Measurements from ENCODE around the gene TSC22D1. TPM values are rescaled to one million over a fixed set of nuclear protein-coding genes. Genes with fewer than 3 reads are reported as not detected.

Gene TSC22D1
- total RNA-seq, 1 experiment from 2014 or later, result 72.5 TPM

GRCh38 chr13:44386913-44387556, 189.1 kb downstream of the TSC22D1 start:
- Mint-ChIP-seq H3K36me3 (no peaks in the 10 kb centered on the region), H3K4me3 (no peak overlapping the region), H3K9me3 (no peaks in the 10 kb centered on the region), H3K4me1 (peaks cover 25% of the 10 kb centered on the region), H3K27ac (no peak overlapping the region), H3K27me3 (ENCODE audit: low read depth) (no peaks in the 10 kb centered on the region)
- CTCF ChIA-PET, result interaction anchor here (0.6 to 1.1 kb wide), 3 partner anchors 13 to 50 kb away, joined by 3 to 4 read pairs (median 3); no protein-coding TSS in a partner anchor
- POLR2A ChIA-PET, result interaction anchor here (1.9 kb wide), 1 partner anchor 50 kb away, joined by 6 read pairs; no protein-coding TSS in a partner anchor
- ATAC-seq, result no peak
- DNase-seq (ENCODE audit: low spot score), result no peak
- TF ChIP-seq PRRX2 (CRISPR knock-in tag; IDR thresholded peaks at IDR 0.05) (no peak), ZNF317 (CRISPR knock-in tag; IDR thresholded peaks at IDR 0.05; ENCODE audit: borderline replicate concordance, low read depth) (no peak), JUN (CRISPR knock-in tag; IDR thresholded peaks at IDR 0.05) (no peak), ZNF396 (CRISPR knock-in tag; IDR thresholded peaks at IDR 0.05; ENCODE audit: borderline replicate concordance) (no peak), SMAD4 (CRISPR knock-in tag; IDR thresholded peaks at IDR 0.05) (no peak), HMGXB4 (CRISPR knock-in tag; IDR thresholded peaks at IDR 0.05) (no peak), ETV6 (CRISPR knock-in tag; IDR thresholded peaks at IDR 0.05) (no peak), ATF3 (CRISPR knock-in tag; conservative IDR thresholded peaks at IDR 0.05) (no peak), NR3C1 (CRISPR knock-in tag; conservative IDR thresholded peaks at IDR 0.05; ENCODE audit: low read depth) (no peak), SOX15 (CRISPR knock-in tag; IDR thresholded peaks at IDR 0.05) (no peak), ZNF281 (CRISPR knock-in tag; IDR thresholded peaks at IDR 0.05) (no peak), RELA (CRISPR knock-in tag; IDR thresholded peaks at IDR 0.05; ENCODE audit: borderline replicate concordance) (no peak), ZNF512 (CRISPR knock-in tag; IDR thresholded peaks at IDR 0.05; ENCODE audit: borderline replicate concordance) (no peak), ZNF138 (CRISPR knock-in tag; conservative IDR thresholded peaks at IDR 0.05) (no peak), IRF2 (CRISPR knock-in tag; IDR thresholded peaks at IDR 0.05; ENCODE audit: borderline replicate concordance, low read depth) (no peak)
- TF ChIP-seq, protein P1, sequence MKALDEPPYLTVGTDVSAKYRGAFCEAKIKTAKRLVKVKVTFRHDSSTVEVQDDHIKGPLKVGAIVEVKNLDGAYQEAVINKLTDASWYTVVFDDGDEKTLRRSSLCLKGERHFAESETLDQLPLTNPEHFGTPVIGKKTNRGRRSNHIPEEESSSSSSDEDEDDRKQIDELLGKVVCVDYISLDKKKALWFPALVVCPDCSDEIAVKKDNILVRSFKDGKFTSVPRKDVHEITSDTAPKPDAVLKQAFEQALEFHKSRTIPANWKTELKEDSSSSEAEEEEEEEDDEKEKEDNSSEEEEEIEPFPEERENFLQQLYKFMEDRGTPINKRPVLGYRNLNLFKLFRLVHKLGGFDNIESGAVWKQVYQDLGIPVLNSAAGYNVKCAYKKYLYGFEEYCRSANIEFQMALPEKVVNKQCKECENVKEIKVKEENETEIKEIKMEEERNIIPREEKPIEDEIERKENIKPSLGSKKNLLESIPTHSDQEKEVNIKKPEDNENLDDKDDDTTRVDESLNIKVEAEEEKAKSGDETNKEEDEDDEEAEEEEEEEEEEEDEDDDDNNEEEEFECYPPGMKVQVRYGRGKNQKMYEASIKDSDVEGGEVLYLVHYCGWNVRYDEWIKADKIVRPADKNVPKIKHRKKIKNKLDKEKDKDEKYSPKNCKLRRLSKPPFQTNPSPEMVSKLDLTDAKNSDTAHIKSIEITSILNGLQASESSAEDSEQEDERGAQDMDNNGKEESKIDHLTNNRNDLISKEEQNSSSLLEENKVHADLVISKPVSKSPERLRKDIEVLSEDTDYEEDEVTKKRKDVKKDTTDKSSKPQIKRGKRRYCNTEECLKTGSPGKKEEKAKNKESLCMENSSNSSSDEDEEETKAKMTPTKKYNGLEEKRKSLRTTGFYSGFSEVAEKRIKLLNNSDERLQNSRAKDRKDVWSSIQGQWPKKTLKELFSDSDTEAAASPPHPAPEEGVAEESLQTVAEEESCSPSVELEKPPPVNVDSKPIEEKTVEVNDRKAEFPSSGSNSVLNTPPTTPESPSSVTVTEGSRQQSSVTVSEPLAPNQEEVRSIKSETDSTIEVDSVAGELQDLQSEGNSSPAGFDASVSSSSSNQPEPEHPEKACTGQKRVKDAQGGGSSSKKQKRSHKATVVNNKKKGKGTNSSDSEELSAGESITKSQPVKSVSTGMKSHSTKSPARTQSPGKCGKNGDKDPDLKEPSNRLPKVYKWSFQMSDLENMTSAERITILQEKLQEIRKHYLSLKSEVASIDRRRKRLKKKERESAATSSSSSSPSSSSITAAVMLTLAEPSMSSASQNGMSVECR (CRISPR knock-in tag; IDR thresholded peaks at IDR 0.05; ENCODE audit: borderline replicate concordance), result no peak
- TF ChIP-seq, protein P2, sequence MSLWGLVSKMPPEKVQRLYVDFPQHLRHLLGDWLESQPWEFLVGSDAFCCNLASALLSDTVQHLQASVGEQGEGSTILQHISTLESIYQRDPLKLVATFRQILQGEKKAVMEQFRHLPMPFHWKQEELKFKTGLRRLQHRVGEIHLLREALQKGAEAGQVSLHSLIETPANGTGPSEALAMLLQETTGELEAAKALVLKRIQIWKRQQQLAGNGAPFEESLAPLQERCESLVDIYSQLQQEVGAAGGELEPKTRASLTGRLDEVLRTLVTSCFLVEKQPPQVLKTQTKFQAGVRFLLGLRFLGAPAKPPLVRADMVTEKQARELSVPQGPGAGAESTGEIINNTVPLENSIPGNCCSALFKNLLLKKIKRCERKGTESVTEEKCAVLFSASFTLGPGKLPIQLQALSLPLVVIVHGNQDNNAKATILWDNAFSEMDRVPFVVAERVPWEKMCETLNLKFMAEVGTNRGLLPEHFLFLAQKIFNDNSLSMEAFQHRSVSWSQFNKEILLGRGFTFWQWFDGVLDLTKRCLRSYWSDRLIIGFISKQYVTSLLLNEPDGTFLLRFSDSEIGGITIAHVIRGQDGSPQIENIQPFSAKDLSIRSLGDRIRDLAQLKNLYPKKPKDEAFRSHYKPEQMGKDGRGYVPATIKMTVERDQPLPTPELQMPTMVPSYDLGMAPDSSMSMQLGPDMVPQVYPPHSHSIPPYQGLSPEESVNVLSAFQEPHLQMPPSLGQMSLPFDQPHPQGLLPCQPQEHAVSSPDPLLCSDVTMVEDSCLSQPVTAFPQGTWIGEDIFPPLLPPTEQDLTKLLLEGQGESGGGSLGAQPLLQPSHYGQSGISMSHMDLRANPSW (CRISPR knock-in tag; conservative IDR thresholded peaks at IDR 0.05; ENCODE audit: low read depth), result no peak

All from WTC11 (cell line).